Islet precursor cell (in vitro differentiated cells): ENCODE results near the gene KCNMA1.
"Not testable (repeated sequence)": the region's sequence is repeated elsewhere in the genome, so short reads cannot be mapped to it uniquely, and the experiment has no call there.

Source experiments
- DNase-seq: peaks from one replicate; pipeline ENCODE4 v3.0.0-alpha.2; 2018

KCNMA1 gene

GRCh38 chr10:77526868-77527617, 110.6 kb downstream of the KCNMA1 start:
- no peak for DNase-seq

DNA sequence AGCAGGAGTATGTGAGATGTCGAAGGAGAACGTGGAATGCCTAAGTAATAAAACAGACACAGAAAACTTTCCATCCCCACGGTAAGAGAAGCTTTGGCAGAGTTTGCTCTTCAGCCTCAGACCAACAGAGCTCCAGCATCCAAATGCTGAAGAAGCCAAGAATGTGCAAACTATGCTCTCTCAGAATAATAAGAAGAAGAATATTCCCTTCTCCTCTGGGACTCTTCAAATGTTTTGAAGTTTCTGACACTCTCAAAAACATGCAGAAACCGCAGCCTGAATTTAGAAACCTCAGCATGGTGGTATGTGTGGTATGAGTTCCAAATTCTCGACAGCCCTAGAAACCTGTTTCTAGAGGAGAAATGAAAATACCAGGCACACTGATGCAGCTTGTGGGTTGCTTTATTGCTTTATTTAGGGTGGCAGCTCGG, 113.3 kb downstream of the KCNMA1 start:
- DNase-seq, result peak; percentile 79

DNA sequence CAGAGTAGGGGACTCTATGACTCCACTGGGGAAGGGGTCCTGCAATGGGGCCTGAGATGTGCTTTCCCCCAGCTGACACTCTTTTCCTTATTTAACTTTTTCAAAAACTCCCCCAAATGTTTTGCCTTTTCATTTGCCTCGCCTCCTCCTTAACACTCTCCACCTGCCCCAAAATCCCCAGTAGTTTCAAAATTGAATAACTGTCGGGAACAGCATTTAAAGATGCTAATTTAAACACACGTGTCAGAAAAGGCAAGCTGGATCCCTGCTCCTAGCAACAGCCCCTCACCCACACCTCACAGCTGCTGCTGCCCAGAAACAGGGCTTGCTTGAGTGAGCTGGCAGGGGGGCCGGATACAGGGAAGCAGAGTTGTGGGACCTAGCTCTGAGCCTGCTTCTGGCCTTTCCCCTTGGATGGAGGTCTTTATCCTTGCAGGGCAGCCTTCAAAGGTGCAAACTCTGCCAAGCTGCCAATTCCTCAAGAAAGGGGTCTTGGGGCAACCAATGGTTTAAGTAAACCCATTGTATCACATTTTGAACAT, 115.3 kb downstream of the KCNMA1 start:
- no peak for DNase-seq

- DNase-seq, result no peak
These were observed 116.6 kb downstream of the KCNMA1 start for GRCh38 chr10:77520995-77521394.

DNA sequence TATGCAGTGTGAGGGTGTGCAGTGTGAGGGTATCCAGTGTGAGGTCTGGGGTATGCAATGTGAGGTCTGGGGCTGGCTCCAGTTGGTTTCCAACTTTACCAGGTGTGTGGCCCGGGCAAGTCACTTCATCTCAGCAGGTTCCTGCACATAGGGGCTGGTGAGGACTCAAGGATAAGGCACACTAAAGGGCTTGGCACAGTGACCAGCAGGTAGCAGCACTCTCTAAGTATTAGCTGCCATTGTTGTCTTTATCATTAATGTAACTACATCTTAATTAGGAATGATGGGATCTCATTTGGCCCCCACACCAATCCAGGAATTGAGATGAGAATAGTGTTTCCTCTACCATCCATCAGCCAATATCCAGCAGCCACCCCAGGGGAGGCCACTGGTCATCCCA, 117.3 kb downstream of the KCNMA1 start:
- DNase-seq, result no peak

- not testable (repeated sequence) for DNase-seq
These were observed 117.8 kb downstream of the KCNMA1 start for GRCh38 chr10:77519791-77520190.

DNA sequence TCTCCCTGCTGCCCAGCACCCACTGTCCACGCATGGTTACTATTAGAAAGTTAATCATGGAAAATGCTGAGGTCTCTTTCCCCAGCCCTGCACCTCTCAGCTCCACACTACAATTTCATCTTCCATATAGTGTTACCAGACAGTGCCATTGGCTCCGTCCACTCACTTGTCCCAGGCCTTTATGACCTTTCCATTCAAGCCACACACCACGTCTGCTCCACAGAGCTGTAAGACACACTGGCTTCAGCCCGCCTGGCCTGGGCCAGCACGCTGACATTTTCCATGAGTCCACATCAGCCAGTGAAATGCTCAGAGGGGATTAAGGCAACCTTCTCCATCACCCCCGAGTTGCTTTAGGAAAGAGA, 118.7 kb downstream of the KCNMA1 start:
- no peak for DNase-seq

DNA sequence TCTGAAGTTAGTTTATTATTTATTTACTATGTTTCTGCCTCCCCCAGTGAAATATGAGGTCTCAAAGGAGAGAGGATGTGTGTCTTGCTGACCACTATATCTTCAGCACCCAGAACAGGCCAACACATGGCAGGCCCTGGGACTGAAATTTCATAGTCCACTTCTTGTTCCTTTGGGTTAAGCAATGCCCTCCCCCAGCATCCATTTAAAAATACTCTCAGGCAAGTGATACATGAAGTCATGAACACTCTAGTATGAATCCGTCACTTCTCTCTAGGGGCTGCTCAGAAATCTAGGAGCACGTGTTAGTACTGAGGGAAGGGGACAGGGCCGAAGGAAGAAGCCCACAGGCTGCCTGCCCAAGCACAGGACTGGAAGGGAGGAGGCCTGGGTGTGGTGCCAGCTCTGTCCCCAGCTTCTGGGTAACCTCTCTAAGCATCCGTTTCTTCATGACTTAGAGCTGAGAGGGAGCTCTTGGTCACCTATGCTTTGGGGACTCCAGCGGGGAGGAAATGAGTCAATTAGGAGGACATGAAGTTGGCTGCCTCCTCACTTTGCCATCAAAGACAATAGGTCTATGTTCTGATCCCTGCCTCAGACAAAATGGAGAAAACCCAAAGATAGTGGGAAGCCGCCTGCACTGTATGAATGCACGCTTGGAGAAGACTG, 119.2 kb downstream of the KCNMA1 start:
- no peak for DNase-seq

DNA sequence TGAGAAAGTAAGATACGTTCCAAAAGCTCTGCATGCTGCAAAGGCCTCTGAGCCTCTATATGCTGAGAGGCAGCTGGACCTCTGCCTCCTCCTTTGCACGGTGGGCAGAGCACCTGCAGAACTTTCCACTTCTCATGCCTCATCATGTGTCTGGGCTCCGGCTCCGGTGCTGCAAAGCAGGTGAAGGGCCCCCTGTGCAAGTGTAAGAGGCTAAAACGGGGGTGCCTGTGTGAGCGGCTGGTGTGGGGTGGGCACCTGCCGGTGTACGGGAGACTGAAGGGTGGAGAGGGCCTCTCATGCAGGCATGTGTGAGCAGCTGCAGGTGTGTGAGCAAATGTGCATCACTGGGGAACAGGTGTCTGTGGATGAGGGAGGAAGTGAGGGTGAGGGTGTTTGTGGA, 121.0 kb downstream of the KCNMA1 start:
- peak; percentile 26 for DNase-seq

- no peak for DNase-seq
These were observed 122.7 kb downstream of the KCNMA1 start for GRCh38 chr10:77514870-77515269.

- peak; percentile 98 for DNase-seq
These were observed 123.8 kb downstream of the KCNMA1 start for GRCh38 chr10:77513781-77514331.

DNA sequence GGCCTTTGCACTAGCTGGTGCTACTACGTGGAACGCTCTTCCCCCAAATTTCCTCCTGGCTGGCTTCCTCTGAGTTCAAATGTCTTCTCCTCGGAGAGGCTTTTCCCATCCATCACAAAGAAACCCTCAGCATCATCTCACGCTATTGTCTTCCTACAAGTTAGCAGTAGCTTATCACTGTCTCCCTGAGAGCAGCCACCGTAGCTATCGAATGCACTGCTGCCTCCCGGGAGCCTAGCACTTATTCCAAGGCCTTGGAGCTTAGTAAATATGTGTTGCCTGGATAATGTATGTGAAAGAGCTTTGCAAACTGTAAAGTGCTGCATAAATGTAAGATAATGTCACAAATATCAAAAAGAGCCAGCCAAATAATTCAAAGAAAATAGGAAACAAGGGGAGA, 124.4 kb downstream of the KCNMA1 start:
- DNase-seq, result no peak

GRCh38 chr10:77512219-77512578, 125.4 kb downstream of the KCNMA1 start:
- no peak for DNase-seq

DNA sequence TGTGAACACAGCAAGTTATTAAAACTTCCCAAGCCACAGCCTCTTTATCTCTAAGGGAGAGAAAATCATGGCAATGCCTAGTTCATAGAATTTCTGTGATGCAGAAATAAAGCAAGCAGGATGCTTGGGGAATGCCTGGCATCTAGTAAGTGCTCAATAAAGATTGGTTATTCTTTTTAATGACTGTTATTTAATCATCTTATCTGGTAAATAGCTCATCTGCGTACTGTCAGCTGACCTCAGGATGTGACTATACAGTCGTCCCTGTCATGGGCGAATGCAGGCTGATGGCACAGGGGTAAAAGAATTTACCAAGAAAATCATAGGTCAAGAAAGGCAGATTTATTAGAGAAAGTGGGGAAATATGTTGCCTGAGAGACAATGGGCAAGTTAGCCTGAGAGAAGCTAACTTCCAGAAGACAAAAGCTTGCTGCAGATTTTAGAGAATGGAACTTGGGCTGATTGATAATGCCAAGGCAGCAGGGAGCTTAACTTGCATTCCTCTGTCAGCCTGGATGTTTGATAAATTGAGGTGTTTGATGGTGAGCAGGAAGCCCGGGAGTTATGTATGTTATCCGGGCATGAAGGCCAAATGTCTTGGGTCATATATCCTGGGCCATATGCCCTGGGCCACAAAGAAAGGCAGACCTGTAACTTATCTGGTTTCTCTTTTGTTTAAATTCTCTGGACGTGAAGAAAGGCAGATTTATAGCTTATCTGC, 126.0 kb downstream of the KCNMA1 start:
- peak; percentile 74 for DNase-seq

- no peak for DNase-seq
These were observed 126.9 kb downstream of the KCNMA1 start for GRCh38 chr10:77510695-77511094.

- no peak for DNase-seq
These were observed 127.3 kb downstream of the KCNMA1 start for GRCh38 chr10:77510294-77510693.

DNA sequence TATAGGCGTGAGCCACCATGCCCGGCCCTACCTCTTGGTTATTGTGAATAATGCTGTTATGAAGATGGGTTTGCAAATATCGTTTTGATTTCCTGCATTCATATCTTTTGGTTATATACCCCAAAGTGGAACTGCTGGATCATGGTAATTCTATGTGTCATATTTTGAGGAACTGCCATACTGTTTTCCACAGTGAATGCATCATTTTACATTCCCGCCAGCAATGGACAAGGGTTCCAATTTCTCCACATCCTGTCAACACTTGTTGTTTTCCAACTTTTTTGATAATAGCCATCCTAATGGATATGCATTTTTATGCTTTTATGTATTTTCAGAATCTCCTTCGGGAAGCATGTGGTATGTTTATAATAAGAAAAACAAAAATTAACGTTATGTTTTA, 128.2 kb downstream of the KCNMA1 start:
- DNase-seq, result no peak

- peak; percentile 77 for DNase-seq
These were observed 130.2 kb downstream of the KCNMA1 start for GRCh38 chr10:77507291-77507880.

- DNase-seq, result no peak
These were observed 130.9 kb downstream of the KCNMA1 start for GRCh38 chr10:77506517-77507200.

DNA sequence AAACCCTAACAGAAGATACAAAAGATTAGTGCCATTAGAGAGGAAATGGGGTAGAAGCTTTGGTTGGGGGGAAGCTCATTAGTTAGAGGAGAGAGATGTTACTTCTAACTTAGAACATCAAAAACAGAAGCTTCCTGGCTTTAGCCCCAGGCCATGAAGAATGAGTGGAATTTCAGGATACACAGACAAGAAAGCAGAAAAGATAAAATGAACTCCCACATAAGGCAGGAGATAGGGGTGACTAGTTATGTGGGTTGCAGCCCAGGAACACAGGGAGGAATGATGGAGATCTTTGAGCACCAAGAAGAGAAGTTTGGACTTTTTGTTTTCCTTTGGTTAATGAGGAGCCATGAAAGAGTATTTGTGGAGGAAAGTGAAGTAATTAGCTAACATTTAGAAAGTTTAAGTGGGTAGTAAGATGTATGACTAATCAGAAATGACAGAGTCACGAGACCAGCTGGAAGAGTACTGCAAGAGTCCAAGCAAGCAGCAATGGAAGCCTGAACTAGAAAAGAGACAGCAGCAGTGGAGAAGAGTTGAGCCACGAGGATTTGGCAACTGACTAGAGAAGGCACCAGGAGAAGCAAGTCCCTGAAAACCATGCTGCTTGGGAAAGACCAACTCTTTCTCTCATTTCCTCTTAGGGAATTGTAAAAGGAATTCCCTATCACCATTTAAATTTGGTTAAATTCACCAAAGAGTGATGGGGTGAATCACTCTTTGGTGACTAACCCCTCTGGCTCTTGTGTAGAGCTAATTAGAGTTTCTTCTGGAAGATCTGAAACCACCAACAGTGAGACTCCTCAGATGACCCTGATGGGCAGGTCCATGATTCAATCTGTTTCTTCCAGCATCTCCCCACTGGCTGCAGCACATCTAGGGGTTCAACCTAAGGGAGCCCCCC, 131.9 kb downstream of the KCNMA1 start:
- peak; percentile 82 for DNase-seq

GRCh38 chr10:77504873-77505257, 132.7 kb downstream of the KCNMA1 start:
- peak; percentile 87 for DNase-seq
